GM23338 (cell line): ENCODE measurements around the gene WDR37.

ENCODE experiments used
- CREB1 ChIP-seq: fragments of 250-450 bp; sonication (Bioruptor Pico); IDR thresholded peaks from 2 replicates; pipeline ENCODE4 v1.5.0; 2020; ENCODE audit warnings: low read depth, mild to moderate bottlenecking, moderate library complexity
- CTCF ChIP-seq, 2 experiments: fragments of 200-600 bp in 1 of 2; sonication (generic) in 1 of 2; conservative IDR thresholded peaks; 2 replicates each; pipeline versions ENCODE4 v1.5.1 to v1.6.1; 2016 to 2017; ENCODE audit warnings: antibody characterized with exemption in 2 of 2, low read depth in 2 of 2, mild to moderate bottlenecking in 2 of 2, moderate library complexity in 1 of 2
- ETS1 ChIP-seq: IDR thresholded peaks from 2 replicates; pipeline ENCODE4 v1.6.1; 2016; ENCODE audit warnings: antibody characterized with exemption
- EZH2 ChIP-seq: fragments of 200-600 bp; sonication (generic); IDR thresholded peaks from one replicate; pipeline ENCODE4 v1.8.0; 2017; ENCODE audit warnings: antibody characterized with exemption, mild to moderate bottlenecking, low read depth; ENCODE audit not compliant: unreplicated experiment
- EZH2phosphoT487 ChIP-seq: fragments of 200-600 bp; sonication (generic); IDR thresholded peaks from one replicate; pipeline ENCODE4 v1.8.1; 2018; ENCODE audit warnings: antibody characterized with exemption; ENCODE audit not compliant: unreplicated experiment
- JUNB ChIP-seq: IDR thresholded peaks from one replicate; pipeline ENCODE4 v1.6.1; 2016; ENCODE audit warnings: antibody characterized with exemption; ENCODE audit not compliant: unreplicated experiment
- POLR2AphosphoS5 ChIP-seq: IDR thresholded peaks from 2 replicates; pipeline ENCODE4 v1.6.1; 2016; ENCODE audit warnings: antibody characterized with exemption, low read depth
- REST ChIP-seq: IDR thresholded peaks from one replicate; pipeline ENCODE4 v1.6.1; 2018; ENCODE audit warnings: antibody characterized with exemption; ENCODE audit not compliant: unreplicated experiment
- STAT1 ChIP-seq: IDR thresholded peaks from one replicate; pipeline ENCODE4 v1.6.1; 2016; ENCODE audit warnings: antibody characterized with exemption; ENCODE audit not compliant: unreplicated experiment
- ZNF114 ChIP-seq: fragments of 250-450 bp; sonication (Bioruptor Pico); IDR thresholded peaks from 2 replicates; pipeline ENCODE4 v1.5.0; 2020; ENCODE audit warnings: mild to moderate bottlenecking, moderate library complexity
- ZNF331 ChIP-seq: fragments of 250-450 bp; sonication (Bioruptor Pico); IDR thresholded peaks from 2 replicates; pipeline ENCODE4 v1.5.0; 2020; ENCODE audit warnings: low read depth, mild to moderate bottlenecking, moderate library complexity
- ZNF462 ChIP-seq: fragments of 250-450 bp; sonication (Bioruptor Pico); IDR thresholded peaks from 2 replicates; pipeline ENCODE4 v1.5.0; 2020; ENCODE audit warnings: mild to moderate bottlenecking, moderate library complexity

- TF ChIP-seq CTCF (conservative IDR thresholded peaks at IDR 0.05; ENCODE audit: low read depth in 2 of 2) = no peak
- no peak for TF ChIP-seq EZH2
- TF ChIP-seq EZH2phosphoT487 = no peak
- TF ChIP-seq POLR2AphosphoS5 = no peak
- TF ChIP-seq JUNB = no peak
- TF ChIP-seq CREB1 (CRISPR knock-in tag) = no peak
- TF ChIP-seq REST = no peak
- no peak for TF ChIP-seq ETS1
- no peak for TF ChIP-seq ZNF331 (CRISPR knock-in tag)
- TF ChIP-seq ZNF462 (CRISPR knock-in tag) = no peak
- TF ChIP-seq ZNF114 (CRISPR knock-in tag) = no peak
- TF ChIP-seq STAT1 = no peak
These were observed 96.4 kb downstream of the WDR37 start for GRCh38 chr10:1152386-1153250.
